Measurements from ENCODE around the gene SAMD7.

Gene SAMD7

GRCh38 chr3:169953462-169954141 is 42.2 kb downstream of the SAMD7 start:
- no peak for TF ChIP-seq CTCF (IDR thresholded peaks at IDR 0.05; ENCODE audit: low read depth, low read length)
- Histone ChIP-seq H3K36me3 (no peaks in the 10 kb centered on the region), H3K4me1 (no peaks in the 10 kb centered on the region), H3K27me3 (no peaks in the 10 kb centered on the region), H3K9me3 (no peaks in the 10 kb centered on the region), H3K4me3 (ENCODE audit: low read depth, low read length) (no peak overlapping the region)
- no peak for DNase-seq

DNA sequence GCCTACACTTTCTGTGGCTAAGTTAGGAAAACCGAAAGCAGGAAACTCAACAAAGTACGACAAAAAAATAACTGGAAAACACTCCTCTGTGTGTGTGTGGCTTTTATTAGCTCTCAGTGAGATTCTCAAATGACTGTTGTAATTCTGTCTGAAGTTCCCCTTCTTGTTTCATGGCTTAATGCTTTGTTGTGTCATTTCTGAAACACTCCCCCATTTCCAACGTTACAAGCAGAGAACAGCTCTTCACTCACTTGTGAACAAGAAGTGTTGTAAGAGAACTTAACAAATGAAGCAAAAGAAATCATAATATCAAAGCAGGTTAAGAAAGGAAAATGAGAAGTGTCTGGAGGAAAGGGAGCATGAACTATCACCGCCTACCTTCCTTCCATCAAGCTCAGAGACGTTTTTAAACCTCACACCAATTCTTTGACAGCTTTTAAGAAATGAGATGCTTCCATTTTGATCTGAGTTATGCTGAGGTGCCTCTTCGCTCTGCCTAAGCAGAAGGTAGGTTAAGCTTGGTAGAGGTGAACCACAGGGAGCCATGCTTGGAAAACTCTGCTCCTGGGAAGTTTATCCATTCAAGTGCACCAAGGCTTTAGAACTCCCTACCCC is 42.9 kb downstream of the SAMD7 start:
- no peak overlapping the region for H3K4me3 ChIP-seq (ENCODE audit: low read depth, low read length)
- H3K4me1 ChIP-seq: no peaks in the 10 kb centered on the region
- no peak for DNase-seq

GRCh38 chr3:169955406-169955805 is 44.0 kb downstream of the SAMD7 start:
- no peak for TF ChIP-seq CTCF (IDR thresholded peaks at IDR 0.05; ENCODE audit: low read depth, low read length)
- no peaks in the 10 kb centered on the region for H3K27me3 ChIP-seq
- H3K4me1 ChIP-seq: no peaks in the 10 kb centered on the region
- no peak overlapping the region for H3K4me3 ChIP-seq (ENCODE audit: low read depth, low read length)
- H3K36me3 ChIP-seq: no peaks in the 10 kb centered on the region
- H3K9me3 ChIP-seq: no peaks in the 10 kb centered on the region
- DNase-seq: no peak

More for the DNA sequence above, 42.9 kb downstream of the SAMD7 start:
- Histone ChIP-seq H3K36me3 (no peaks in the 10 kb centered on the region), H3K9me3 (no peaks in the 10 kb centered on the region), H3K27me3 (no peaks in the 10 kb centered on the region)
- TF ChIP-seq CTCF (IDR thresholded peaks at IDR 0.05; ENCODE audit: low read depth, low read length): no peak

DNA sequence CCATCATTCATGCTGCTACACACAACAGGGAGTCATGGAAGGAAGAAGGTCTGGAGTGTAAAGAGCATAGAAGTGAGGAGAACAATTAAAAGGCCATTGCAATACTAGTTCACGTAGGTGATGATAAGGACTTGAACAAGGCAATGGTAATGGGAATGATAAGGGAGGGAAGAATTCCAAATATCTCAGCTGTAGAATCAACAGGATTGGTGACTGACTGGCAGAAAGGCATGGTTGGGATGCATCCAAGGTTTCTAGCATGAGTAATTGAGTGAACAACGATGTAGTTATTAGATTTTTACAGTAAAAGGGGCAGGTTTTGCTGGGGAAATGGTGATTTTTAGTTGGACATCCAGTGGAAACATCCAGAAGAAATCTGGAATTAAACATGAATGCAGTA is 52.8 kb downstream of the SAMD7 start:
- Histone ChIP-seq H3K4me1 (no peaks in the 10 kb centered on the region), H3K36me3 (peaks cover 3% of the 10 kb centered on the region; the same call in 1 of the 2 replicates), H3K4me3 (ENCODE audit: low read depth, low read length) (no peak overlapping the region), H3K9me3 (no peaks in the 10 kb centered on the region), H3K27me3 (no peaks in the 10 kb centered on the region)
- no peak for DNase-seq
- no peak for TF ChIP-seq CTCF (IDR thresholded peaks at IDR 0.05; ENCODE audit: low read depth, low read length)

DNA sequence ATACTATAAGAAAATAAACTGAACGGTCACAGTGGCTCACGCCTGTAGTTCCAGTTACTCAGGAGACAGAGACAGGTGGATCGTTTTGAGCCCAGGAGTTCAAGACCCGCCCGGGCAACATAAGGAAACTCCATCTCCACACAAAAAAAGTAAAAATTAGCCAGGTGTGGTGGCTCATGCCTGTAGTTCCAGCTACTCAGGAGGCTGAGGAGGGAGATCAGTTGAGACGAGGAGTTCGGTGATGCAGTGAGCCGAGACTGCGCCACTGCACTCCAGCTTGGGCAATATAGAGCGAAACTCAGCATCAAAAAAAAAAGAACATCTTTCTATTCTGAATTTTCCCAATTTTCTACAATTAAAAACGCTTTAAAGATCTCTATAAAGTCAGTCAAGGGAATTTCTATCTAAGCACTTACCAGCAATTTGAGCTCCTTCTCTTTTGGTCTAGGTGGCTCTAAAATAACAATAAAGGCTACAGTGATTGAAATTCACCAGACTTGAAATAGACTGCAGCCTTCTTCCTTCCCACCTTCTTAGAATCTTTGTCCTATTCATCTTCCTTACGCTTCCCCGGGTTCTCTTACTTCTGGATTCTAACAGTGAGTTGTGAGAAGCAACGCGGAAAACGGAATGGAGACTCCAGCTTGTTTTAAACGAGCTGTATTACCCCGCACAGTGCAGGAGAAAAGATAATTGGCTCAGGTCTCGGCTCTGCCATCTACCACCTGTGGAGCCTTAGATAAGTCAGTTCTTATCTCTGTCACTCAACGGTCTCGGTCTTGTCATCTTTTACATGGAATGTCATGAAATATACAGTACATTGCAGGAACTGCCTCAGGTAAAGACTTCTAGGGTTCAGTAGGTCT is 54.4 kb downstream of the SAMD7 start:
- no peaks in the 10 kb centered on the region for H3K4me1 ChIP-seq
- no peaks in the 10 kb centered on the region for H3K27me3 ChIP-seq
- no peak for DNase-seq
- no peak for TF ChIP-seq CTCF (IDR thresholded peaks at IDR 0.05; ENCODE audit: low read depth, low read length)
- H3K4me3 ChIP-seq (ENCODE audit: low read depth, low read length): peak overlapping the region; percentile 85
- peaks cover 3% of the 10 kb centered on the region; the same call in 1 of the 2 replicates for H3K36me3 ChIP-seq
- no peaks in the 10 kb centered on the region for H3K9me3 ChIP-seq

Measured in BE2C (cell line).